ENCODE results near the gene OR2J1. TPM values are rescaled to one million over a fixed set of nuclear protein-coding genes. Genes with fewer than 3 reads are reported as not detected.

OR2J1 gene
- total RNA-seq, 1 donor from 2014 or later: not detected

- no peak overlapping the region for H3K4me3 Mint-ChIP-seq (ENCODE audit: unreplicated experiment)
- H3K36me3 Mint-ChIP-seq (ENCODE audit: unreplicated experiment): no peaks in the 10 kb centered on the region
- no peaks in the 10 kb centered on the region for H3K27me3 Mint-ChIP-seq (ENCODE audit: unreplicated experiment)
- H3K4me1 Mint-ChIP-seq (ENCODE audit: unreplicated experiment): no peaks in the 10 kb centered on the region
- no peaks in the 10 kb centered on the region for H3K9me3 Mint-ChIP-seq (ENCODE audit: unreplicated experiment)
- no peak for DNase-seq (ENCODE audit: extremely low spot score, unreplicated experiment)
- H3K27ac Mint-ChIP-seq (ENCODE audit: unreplicated experiment): no peak overlapping the region
- TF ChIP-seq CTCF (IDR thresholded peaks at IDR 0.05): no peak
These were observed 16.8 kb upstream of the OR2J1 start for GRCh38 chr6:29082457-29082856.

GRCh38 chr6:29087213-29087612, 12.1 kb upstream of the OR2J1 start, which contains the start of gene OR2B3:
TSS of gene OR2B3 (minus strand) at chr6:29087313. CDS start at chr6:29087248, 65 bp downstream.
- H3K4me3 Mint-ChIP-seq (ENCODE audit: unreplicated experiment): no peak within 1 kb of the TSS
- no peaks in the 10 kb centered on the region for H3K9me3 Mint-ChIP-seq (ENCODE audit: unreplicated experiment)
- H3K4me1 Mint-ChIP-seq (ENCODE audit: unreplicated experiment): no peaks in the 10 kb centered on the region
- no peak within 1 kb of the TSS for H3K27ac Mint-ChIP-seq (ENCODE audit: unreplicated experiment)
- DNase-seq (ENCODE audit: extremely low spot score, unreplicated experiment): no peak
- H3K36me3 Mint-ChIP-seq (ENCODE audit: unreplicated experiment): no peaks in the 10 kb centered on the region
- no peaks in the 10 kb centered on the region for H3K27me3 Mint-ChIP-seq (ENCODE audit: unreplicated experiment)
- no peak for TF ChIP-seq CTCF (IDR thresholded peaks at IDR 0.05)

GRCh38 chr6:29092957-29093356, 6.3 kb upstream of the OR2J1 start:
- no peaks in the 10 kb centered on the region for H3K9me3 Mint-ChIP-seq (ENCODE audit: unreplicated experiment)
- no peak for TF ChIP-seq CTCF (IDR thresholded peaks at IDR 0.05)
- H3K4me1 Mint-ChIP-seq (ENCODE audit: unreplicated experiment): no peaks in the 10 kb centered on the region
- DNase-seq (ENCODE audit: extremely low spot score, unreplicated experiment): no peak
- H3K27me3 Mint-ChIP-seq (ENCODE audit: unreplicated experiment): peaks cover 8% of the 10 kb centered on the region
- H3K27ac Mint-ChIP-seq (ENCODE audit: unreplicated experiment): no peak overlapping the region
- H3K4me3 Mint-ChIP-seq (ENCODE audit: unreplicated experiment): no peak overlapping the region
- H3K36me3 Mint-ChIP-seq (ENCODE audit: unreplicated experiment): no peaks in the 10 kb centered on the region

- TF ChIP-seq CTCF (IDR thresholded peaks at IDR 0.05): no peak
- no peaks in the 10 kb centered on the region for H3K4me1 Mint-ChIP-seq (ENCODE audit: unreplicated experiment)
- no peak for DNase-seq (ENCODE audit: extremely low spot score, unreplicated experiment)
- H3K36me3 Mint-ChIP-seq (ENCODE audit: unreplicated experiment): no peaks in the 10 kb centered on the region
- H3K4me3 Mint-ChIP-seq (ENCODE audit: unreplicated experiment): no peak overlapping the region
- no peak overlapping the region for H3K27ac Mint-ChIP-seq (ENCODE audit: unreplicated experiment)
- H3K9me3 Mint-ChIP-seq (ENCODE audit: unreplicated experiment): no peaks in the 10 kb centered on the region
- peaks cover 8% of the 10 kb centered on the region for H3K27me3 Mint-ChIP-seq (ENCODE audit: unreplicated experiment)
These were observed 1.5 kb upstream of the OR2J1 start for GRCh38 chr6:29097803-29098202.

GRCh38 chr6:29107758-29108157, 8.5 kb downstream of the OR2J1 start, which contains the start of gene OR2J3:
TSS of gene OR2J3 (plus strand) at chr6:29108058. CDS start at chr6:29111891, 3,833 bp downstream.
- Mint-ChIP-seq H3K4me3 (ENCODE audit: unreplicated experiment) (no peak within 1 kb of the TSS), H3K4me1 (ENCODE audit: unreplicated experiment) (no peaks in the 10 kb centered on the region), H3K27ac (ENCODE audit: unreplicated experiment) (no peak within 1 kb of the TSS), H3K9me3 (ENCODE audit: unreplicated experiment) (no peaks in the 10 kb centered on the region), H3K27me3 (ENCODE audit: unreplicated experiment) (peaks cover 5% of the 10 kb centered on the region), H3K36me3 (ENCODE audit: unreplicated experiment) (no peaks in the 10 kb centered on the region)
- TF ChIP-seq CTCF (IDR thresholded peaks at IDR 0.05): no peak
- no peak for DNase-seq (ENCODE audit: extremely low spot score, unreplicated experiment)

Data from osteocyte (in vitro differentiated cells).